Peyer's patch (tissue), 4 donors: ENCODE data around the gene DNAJC12. TPM values are rescaled to one million over a fixed set of nuclear protein-coding genes. Genes with fewer than 3 reads are reported as not detected.
"Not testable (repeated sequence)": the region's sequence is repeated elsewhere in the genome, so short reads cannot be mapped to it uniquely, and the experiment has no call there.

Experiments used
- DNase-seq, 3 donors: peaks; one replicate each; pipeline ENCODE4 v3.0.0-alpha.2; 2017 to 2019
- H3K27ac ChIP-seq, 4 donors: fragments of 200-600 bp; sonication (generic); one replicate each; pipeline ENCODE4 v1.5.1; 2016 to 2019
- H3K27me3 ChIP-seq, 2 donors: fragments of 200-600 bp; sonication (generic); one replicate each; pipeline ENCODE4 v1.5.1; 2019
- H3K36me3 ChIP-seq, 3 donors: fragments of 200-600 bp; sonication (generic); one replicate each; pipeline ENCODE4 v1.5.1; 2016 to 2019
- H3K4me1 ChIP-seq, 4 donors: fragments of 200-600 bp; sonication (generic); one replicate each; pipeline ENCODE4 v1.5.1; 2016 to 2019
- H3K4me3 ChIP-seq, 4 donors: fragments of 200-600 bp; sonication (generic); 1 replicate in 3 of 4; 2 replicates in 1 of 4; pipeline ENCODE4 v1.5.1; 2016 to 2019; ENCODE audit warnings: mild to moderate bottlenecking in 1 of 4
- H3K9me3 ChIP-seq, 4 donors: fragments of 200-600 bp; sonication (generic); one replicate each; pipeline ENCODE4 v1.5.1; 2016 to 2019; ENCODE audit warnings: mild to moderate bottlenecking in 1 of 4
- POLR2A ChIP-seq, 2 donors: fragments of 450-650 bp; IDR thresholded peaks; one replicate each; pipeline ENCODE4 v1.5.1; 2017; ENCODE audit warnings: antibody characterized with exemption in 2 of 2, mild to moderate bottlenecking in 2 of 2, moderate library complexity in 2 of 2
- total RNA-seq, 4 donors: library from RNA; depleted of rRNA; stranded (reverse); fragments of >200 nt; gene quantifications; one replicate each; pipeline ENCODE4 v1.1.0, GENCODE V29; 2016
- TF ChIP-seq, protein P1 (sequence below), 6 experiments: fragments of 450-650 bp in 4 of 6; fragments of 200-600 bp in 2 of 6; sonication (generic) in 1 of 6; IDR thresholded peaks; one replicate each; pipeline ENCODE4 v1.5.1; 2017 to 2019; ENCODE audit warnings: antibody characterized with exemption in 6 of 6, mild to moderate bottlenecking in 3 of 6, moderate library complexity in 1 of 6

DNAJC12 gene
- 1 to 10 TPM in 3 of 4 donors, not detected in 1; 1.8 to 3.3 (median 1.9) TPM for total RNA-seq

DNA sequence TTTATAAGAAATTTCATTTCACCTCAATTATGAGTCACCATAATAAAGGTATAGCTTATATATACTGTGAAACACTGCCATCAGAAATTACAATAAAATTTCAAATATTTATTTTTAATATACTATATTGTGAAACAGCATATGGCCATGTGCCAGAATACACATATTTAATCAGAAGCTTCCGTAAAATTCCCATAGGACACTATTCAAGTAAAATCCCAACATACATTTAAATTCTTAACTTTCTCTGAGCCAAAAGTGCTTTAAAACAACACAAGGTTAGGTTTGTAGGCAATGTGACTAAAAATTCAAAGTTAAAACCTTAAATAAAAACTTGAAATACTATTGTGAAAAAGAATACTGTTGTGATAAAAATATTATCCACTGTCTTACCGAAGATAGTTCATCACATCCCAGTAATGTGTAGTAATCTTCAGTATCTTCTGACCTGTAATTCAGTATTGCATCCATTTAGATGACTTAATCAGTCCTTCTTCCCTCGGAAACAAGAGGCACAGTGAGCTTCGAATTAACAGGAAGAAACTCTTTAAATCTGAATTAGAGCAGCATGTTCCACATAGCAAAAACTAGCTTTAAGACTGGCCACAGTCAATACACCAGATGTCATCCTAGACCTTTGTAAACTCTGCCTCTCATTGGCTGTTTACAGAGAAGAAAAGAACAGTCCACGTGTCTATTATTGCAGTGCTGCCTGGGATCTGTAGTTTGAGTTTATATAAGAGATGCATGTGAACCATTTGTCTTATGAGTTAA lies at the start of gene DNAJC12:
DNAJC12 (minus strand) TSS at position 648 of the 774 bp plus-strand sequence; CDS start at position 471, 177 bp downstream.
- no peaks in the 10 kb centered on the region for H3K27me3 ChIP-seq
- no peak within 1 kb of the TSS for H3K27ac ChIP-seq
- DNase-seq: no peak
- H3K4me3 ChIP-seq: peak within 1 kb of the TSS in 2 of 4 donors; percentile 19 to 26
- H3K9me3 ChIP-seq: no peaks in the 10 kb centered on the region
- H3K4me1 ChIP-seq: no peaks in the 10 kb centered on the region
- no peaks in the 10 kb centered on the region for H3K36me3 ChIP-seq
- TF ChIP-seq, protein P1, sequence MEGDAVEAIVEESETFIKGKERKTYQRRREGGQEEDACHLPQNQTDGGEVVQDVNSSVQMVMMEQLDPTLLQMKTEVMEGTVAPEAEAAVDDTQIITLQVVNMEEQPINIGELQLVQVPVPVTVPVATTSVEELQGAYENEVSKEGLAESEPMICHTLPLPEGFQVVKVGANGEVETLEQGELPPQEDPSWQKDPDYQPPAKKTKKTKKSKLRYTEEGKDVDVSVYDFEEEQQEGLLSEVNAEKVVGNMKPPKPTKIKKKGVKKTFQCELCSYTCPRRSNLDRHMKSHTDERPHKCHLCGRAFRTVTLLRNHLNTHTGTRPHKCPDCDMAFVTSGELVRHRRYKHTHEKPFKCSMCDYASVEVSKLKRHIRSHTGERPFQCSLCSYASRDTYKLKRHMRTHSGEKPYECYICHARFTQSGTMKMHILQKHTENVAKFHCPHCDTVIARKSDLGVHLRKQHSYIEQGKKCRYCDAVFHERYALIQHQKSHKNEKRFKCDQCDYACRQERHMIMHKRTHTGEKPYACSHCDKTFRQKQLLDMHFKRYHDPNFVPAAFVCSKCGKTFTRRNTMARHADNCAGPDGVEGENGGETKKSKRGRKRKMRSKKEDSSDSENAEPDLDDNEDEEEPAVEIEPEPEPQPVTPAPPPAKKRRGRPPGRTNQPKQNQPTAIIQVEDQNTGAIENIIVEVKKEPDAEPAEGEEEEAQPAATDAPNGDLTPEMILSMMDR (IDR thresholded peaks at IDR 0.05): no peak
- no peak for TF ChIP-seq POLR2A (IDR thresholded peaks at IDR 0.05)

DNA sequence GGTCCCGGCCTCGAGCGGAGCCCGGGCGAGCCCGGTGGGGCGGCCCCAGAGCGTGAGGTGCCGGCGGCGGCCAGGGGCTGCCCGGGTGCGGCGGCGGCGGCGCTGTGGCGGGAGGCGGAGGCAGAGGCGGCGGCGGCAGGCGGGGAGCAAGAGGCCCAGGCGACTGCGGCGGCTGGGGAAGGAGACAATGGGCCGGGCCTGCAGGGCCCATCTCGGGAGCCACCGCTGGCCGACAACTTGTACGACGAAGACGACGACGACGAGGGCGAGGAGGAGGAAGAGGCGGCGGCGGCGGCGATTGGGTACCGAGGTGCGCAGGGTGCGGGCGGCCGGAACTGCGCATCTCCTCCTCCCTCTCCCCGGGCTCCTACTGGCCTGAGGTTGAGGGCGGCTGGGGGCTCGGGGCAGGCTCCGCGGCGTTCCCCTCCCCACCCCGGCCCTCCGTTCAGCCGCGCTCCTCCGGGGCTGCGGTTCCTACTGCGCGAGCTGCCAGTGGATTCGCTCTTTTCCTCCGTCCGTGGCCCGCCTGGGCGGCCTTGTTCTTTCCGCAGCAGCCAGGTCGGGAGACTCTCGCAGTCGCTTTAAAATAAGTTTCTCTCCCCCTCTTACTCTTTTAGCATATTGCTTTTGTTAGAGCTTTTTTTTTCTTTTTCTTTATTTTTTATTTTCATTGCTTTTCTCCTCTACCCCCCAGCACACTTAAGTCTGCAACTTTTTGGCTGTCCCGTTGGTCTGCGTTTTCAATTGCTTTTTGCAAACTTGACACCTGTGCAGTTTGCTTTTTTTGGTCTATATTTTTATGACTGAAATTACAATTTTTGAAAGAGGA lies 47.1 kb upstream of the DNAJC12 start:
- peaks cover 0 to 10% (median 5%) of the 10 kb centered on the region in 4 donors for H3K4me1 ChIP-seq
- TF ChIP-seq, protein P1 (IDR thresholded peaks at IDR 0.05): no peak
- TF ChIP-seq POLR2A (IDR thresholded peaks at IDR 0.05): peak; percentile 36 to 41
- H3K36me3 ChIP-seq: peaks cover 0 to 33% (median 0%) of the 10 kb centered on the region in 3 donors
- no peaks in the 10 kb centered on the region for H3K27me3 ChIP-seq
- peak overlapping the region; percentile 92 to 99 (median 96) for H3K27ac ChIP-seq
- H3K4me3 ChIP-seq: peak overlapping the region; percentile 65 to 89 (median 77)
- DNase-seq: peak; percentile 78 to 91 (median 91)
- H3K9me3 ChIP-seq: no peaks in the 10 kb centered on the region

DNA sequence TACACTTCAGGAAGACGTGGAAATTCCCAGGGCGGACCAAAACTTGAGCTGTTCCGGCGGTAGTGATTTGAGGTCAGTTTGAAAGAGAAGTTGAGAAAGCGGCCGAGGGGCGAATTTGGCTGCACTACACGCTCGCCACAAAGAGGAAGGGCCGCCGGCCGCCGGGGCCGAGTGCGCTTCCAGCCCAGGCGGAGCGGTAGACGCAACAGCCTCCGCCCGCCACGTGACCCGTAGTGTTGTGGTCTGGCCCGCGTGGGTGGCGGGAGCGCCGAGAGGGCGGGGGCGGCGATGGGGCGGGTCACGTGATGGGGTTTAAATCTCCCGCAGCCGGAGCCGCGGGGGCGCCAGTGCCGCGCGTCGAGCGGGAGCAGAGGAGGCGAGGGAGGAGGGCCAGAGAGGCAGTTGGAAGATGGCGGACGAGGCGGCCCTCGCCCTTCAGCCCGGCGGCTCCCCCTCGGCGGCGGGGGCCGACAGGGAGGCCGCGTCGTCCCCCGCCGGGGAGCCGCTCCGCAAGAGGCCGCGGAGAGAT lies 46.4 kb upstream of the DNAJC12 start, which contains the start of gene SIRT1:
SIRT1 (plus strand) TSS at position 344 of the 529 bp plus-strand sequence; CDS start at position 410, 66 bp downstream.
- peaks cover 0 to 26% (median 0%) of the 10 kb centered on the region in 3 donors for H3K36me3 ChIP-seq
- peak within 1 kb of the TSS; percentile 65 to 89 (median 77) for H3K4me3 ChIP-seq
- H3K4me1 ChIP-seq: peaks cover 0 to 10% (median 5%) of the 10 kb centered on the region in 4 donors
- no peaks in the 10 kb centered on the region for H3K9me3 ChIP-seq
- peak within 1 kb of the TSS; percentile 92 to 99 (median 96) for H3K27ac ChIP-seq
- DNase-seq: peak; percentile 97 to 99 (median 98)
- H3K27me3 ChIP-seq: no peaks in the 10 kb centered on the region
- TF ChIP-seq POLR2A (IDR thresholded peaks at IDR 0.05): peak; percentile 93 to 95
- TF ChIP-seq, protein P1 (IDR thresholded peaks at IDR 0.05): peak in 1 of 6 experiments; percentile 4

DNA sequence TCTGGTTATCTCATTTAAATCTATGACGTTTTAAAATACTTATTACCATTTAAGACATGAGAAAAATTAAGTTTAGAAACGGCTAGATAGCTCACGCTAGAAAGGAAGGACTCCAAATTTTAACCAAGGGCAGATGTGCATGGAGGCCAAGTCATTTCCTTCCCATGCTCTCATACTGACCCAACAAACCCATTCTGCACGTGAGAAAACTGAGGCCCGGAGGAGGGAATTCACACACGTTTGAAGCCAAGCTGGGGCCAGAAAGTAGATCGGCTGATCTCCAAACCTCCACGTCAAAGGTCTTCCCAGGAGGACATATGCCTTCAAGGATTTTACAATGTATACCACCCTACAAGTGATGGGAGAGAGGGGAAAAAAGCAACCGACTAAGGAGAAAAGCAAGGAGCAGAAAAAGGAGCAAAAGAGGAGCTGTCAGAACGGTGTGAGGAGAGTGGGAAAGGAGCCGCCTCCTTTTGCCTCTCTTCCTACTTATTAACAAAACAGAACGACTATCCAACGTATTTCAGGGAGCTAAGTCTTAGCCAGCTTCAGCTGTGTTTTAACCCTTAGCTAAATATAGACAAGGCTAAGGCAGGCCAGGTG lies 45.8 kb upstream of the DNAJC12 start:
- peaks cover 0 to 10% (median 5%) of the 10 kb centered on the region in 4 donors for H3K4me1 ChIP-seq
- DNase-seq: no peak
- H3K27me3 ChIP-seq: no peaks in the 10 kb centered on the region
- peaks cover 0 to 21% (median 0%) of the 10 kb centered on the region in 3 donors for H3K36me3 ChIP-seq
- H3K4me3 ChIP-seq: peak overlapping the region; percentile 65 to 89 (median 77)
- H3K9me3 ChIP-seq: no peaks in the 10 kb centered on the region
- peak overlapping the region; percentile 92 to 99 (median 96) for H3K27ac ChIP-seq
- TF ChIP-seq, protein P1 (IDR thresholded peaks at IDR 0.05): no peak
- no peak for TF ChIP-seq POLR2A (IDR thresholded peaks at IDR 0.05)

DNA sequence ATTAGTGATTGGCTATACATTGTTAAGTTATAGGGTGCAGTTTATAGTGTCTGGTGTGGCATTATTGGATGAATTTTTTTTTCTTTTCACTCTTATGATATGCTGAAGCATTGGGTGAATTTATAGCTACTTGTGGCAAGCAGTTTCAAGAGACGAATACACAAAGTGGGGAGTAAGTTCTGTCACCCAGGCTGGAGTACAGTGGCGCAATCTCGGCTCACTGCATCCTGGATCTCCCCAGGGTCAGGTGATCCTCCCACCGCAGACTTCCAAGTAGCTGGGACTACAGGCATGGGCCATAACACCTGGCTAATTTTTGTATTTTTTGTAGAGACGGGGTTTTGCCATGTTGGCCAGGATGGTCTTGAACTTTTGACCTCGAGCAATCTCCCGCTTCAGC lies 40.1 kb upstream of the DNAJC12 start:
- no peaks in the 10 kb centered on the region for H3K36me3 ChIP-seq
- H3K27ac ChIP-seq: no peak overlapping the region
- TF ChIP-seq, protein P1 (IDR thresholded peaks at IDR 0.05): no peak
- TF ChIP-seq POLR2A (IDR thresholded peaks at IDR 0.05): no peak
- H3K9me3 ChIP-seq: no peaks in the 10 kb centered on the region
- no peak for DNase-seq
- no peaks in the 10 kb centered on the region for H3K27me3 ChIP-seq
- H3K4me1 ChIP-seq: no peaks in the 10 kb centered on the region
- no peak overlapping the region for H3K4me3 ChIP-seq

DNA sequence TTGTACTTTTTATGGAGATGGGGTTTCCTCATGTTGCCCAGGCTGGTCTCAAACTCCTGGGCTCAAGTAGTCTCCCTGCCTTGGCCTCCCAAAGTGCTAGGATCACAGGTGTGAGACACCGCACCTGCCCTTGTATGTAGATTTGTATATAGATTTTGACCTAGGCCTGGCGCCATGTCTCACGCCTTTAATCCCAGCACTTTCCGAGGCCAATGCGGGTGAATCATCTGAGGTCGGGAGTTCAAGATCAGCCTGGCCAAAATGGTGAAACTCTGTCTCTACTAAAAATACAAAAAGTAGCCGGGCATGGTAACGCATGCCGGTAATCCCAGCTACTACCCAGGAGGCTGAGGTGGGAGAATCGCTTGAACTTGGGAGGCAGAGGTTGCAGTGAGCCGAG lies 39.4 kb upstream of the DNAJC12 start:
- not testable (repeated sequence) for DNase-seq, H3K4me3 ChIP-seq, H3K27me3 ChIP-seq, H3K36me3 ChIP-seq, H3K9me3 ChIP-seq, H3K27ac ChIP-seq, H3K4me1 ChIP-seq
